ENCODE results near the gene KTN1. TPM values are rescaled to one million over a fixed set of nuclear protein-coding genes. Genes with fewer than 3 reads are reported as not detected.

The KTN1 gene
- polyA plus RNA-seq, 1 donor from 2014 or later, result 95.0 TPM

DNA sequence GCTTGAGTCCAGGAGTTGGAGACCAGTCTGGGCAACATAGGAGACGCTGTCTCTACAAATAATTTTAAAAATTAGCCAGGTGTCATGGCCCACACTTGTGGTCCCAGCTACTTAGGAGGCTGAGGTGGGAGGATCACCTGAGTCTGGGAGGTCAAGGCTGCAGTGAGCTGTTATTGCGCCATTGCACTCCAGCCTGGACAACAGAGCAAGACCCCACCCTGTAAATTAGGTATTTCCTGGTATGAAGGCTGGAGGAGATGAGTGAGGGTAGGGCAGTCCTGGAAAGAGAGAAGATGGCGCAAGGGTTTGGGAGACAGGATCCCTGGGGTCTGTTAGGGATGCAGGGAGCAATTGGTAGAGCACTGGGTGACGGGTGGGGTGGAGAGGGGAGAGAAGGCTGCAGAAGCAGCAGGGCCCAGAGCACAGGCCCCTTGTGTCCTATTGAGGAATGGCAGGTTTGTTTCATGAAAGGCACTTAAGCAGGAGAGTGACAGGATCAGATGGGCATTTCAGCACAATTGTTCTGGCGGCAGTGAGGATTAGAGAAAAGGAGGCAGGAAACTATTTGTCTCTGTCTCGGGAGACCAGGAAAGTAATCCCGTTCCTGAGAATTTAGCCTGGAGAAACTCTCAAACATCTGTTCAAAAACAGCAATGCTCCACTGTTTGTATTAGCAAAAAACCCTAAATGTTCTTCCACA is 47.2 kb upstream of the KTN1 start:
- no peak overlapping the region for H3K4me3 ChIP-seq (ENCODE audit: low read length)

GRCh38 chr14:55533960-55534359 is 46.0 kb upstream of the KTN1 start:
- no peaks in the 10 kb centered on the region for H3K9me2 ChIP-seq (ENCODE audit: insufficient read depth, low read length)
- no peaks in the 10 kb centered on the region for H3K36me3 ChIP-seq (ENCODE audit: insufficient read depth, low read length)
- no peak overlapping the region for H2AFZ ChIP-seq (ENCODE audit: low read depth, low read length)
- no peak for TF ChIP-seq RAD21 (conservative IDR thresholded peaks at IDR 0.05)
- H3K4me3 ChIP-seq (ENCODE audit: low read length), result no peak overlapping the region
- H3K4me2 ChIP-seq (ENCODE audit: low read length), result no peak overlapping the region
- H3K27me3 ChIP-seq (ENCODE audit: insufficient read depth, low read depth, low read length), result no peaks in the 10 kb centered on the region
- no peak overlapping the region for H3K9ac ChIP-seq (ENCODE audit: low read length)
- H3K9me3 ChIP-seq (ENCODE audit: low read length), result no peaks in the 10 kb centered on the region
- H3K27ac ChIP-seq (ENCODE audit: low read length), result no peak overlapping the region
- H4K20me1 ChIP-seq (ENCODE audit: insufficient read depth), result no peaks in the 10 kb centered on the region
- no peaks in the 10 kb centered on the region for H3F3A ChIP-seq (ENCODE audit: insufficient read depth, low read length, poor library complexity, severe bottlenecking)
- H3K79me2 ChIP-seq (replicated peaks; ENCODE audit: insufficient read depth, low read length), result no peaks in the 10 kb centered on the region

More for the DNA sequence above, 47.2 kb upstream of the KTN1 start:
- H3K36me3 ChIP-seq (ENCODE audit: insufficient read depth, low read length), result no peaks in the 10 kb centered on the region
- no peaks in the 10 kb centered on the region for H3K9me3 ChIP-seq (ENCODE audit: low read length)
- TF ChIP-seq EZH2 (IDR thresholded peaks at IDR 0.05; ENCODE audit: borderline replicate concordance, insufficient read depth, low read length, poor library complexity, severe bottlenecking) (no peak), MXI1 (conservative IDR thresholded peaks at IDR 0.05; ENCODE audit: poor library complexity, severe bottlenecking) (no peak), TAF1 (IDR thresholded peaks at IDR 0.05; ENCODE audit: low read depth) (no peak), POLR2AphosphoS5 (IDR thresholded peaks at IDR 0.05) (no peak), SMC3 (conservative IDR thresholded peaks at IDR 0.05; ENCODE audit: poor library complexity) (no peak), EP300 (conservative IDR thresholded peaks at IDR 0.05; ENCODE audit: poor library complexity, severe bottlenecking) (no peak), RAD21 (conservative IDR thresholded peaks at IDR 0.05) (no peak)
- TF ChIP-seq, protein P1, sequence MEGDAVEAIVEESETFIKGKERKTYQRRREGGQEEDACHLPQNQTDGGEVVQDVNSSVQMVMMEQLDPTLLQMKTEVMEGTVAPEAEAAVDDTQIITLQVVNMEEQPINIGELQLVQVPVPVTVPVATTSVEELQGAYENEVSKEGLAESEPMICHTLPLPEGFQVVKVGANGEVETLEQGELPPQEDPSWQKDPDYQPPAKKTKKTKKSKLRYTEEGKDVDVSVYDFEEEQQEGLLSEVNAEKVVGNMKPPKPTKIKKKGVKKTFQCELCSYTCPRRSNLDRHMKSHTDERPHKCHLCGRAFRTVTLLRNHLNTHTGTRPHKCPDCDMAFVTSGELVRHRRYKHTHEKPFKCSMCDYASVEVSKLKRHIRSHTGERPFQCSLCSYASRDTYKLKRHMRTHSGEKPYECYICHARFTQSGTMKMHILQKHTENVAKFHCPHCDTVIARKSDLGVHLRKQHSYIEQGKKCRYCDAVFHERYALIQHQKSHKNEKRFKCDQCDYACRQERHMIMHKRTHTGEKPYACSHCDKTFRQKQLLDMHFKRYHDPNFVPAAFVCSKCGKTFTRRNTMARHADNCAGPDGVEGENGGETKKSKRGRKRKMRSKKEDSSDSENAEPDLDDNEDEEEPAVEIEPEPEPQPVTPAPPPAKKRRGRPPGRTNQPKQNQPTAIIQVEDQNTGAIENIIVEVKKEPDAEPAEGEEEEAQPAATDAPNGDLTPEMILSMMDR (IDR thresholded peaks at IDR 0.05; ENCODE audit: poor library complexity, severe bottlenecking), result no peak
- TF ChIP-seq, protein P2, sequence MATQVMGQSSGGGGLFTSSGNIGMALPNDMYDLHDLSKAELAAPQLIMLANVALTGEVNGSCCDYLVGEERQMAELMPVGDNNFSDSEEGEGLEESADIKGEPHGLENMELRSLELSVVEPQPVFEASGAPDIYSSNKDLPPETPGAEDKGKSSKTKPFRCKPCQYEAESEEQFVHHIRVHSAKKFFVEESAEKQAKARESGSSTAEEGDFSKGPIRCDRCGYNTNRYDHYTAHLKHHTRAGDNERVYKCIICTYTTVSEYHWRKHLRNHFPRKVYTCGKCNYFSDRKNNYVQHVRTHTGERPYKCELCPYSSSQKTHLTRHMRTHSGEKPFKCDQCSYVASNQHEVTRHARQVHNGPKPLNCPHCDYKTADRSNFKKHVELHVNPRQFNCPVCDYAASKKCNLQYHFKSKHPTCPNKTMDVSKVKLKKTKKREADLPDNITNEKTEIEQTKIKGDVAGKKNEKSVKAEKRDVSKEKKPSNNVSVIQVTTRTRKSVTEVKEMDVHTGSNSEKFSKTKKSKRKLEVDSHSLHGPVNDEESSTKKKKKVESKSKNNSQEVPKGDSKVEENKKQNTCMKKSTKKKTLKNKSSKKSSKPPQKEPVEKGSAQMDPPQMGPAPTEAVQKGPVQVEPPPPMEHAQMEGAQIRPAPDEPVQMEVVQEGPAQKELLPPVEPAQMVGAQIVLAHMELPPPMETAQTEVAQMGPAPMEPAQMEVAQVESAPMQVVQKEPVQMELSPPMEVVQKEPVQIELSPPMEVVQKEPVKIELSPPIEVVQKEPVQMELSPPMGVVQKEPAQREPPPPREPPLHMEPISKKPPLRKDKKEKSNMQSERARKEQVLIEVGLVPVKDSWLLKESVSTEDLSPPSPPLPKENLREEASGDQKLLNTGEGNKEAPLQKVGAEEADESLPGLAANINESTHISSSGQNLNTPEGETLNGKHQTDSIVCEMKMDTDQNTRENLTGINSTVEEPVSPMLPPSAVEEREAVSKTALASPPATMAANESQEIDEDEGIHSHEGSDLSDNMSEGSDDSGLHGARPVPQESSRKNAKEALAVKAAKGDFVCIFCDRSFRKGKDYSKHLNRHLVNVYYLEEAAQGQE (IDR thresholded peaks at IDR 0.05; ENCODE audit: borderline replicate concordance), result no peak
- H3K4me2 ChIP-seq (ENCODE audit: low read length), result no peak overlapping the region
- no peak overlapping the region for H3K27ac ChIP-seq (ENCODE audit: low read length)
- H3F3A ChIP-seq (ENCODE audit: insufficient read depth, low read length, poor library complexity, severe bottlenecking), result no peaks in the 10 kb centered on the region
- H3K9ac ChIP-seq (ENCODE audit: low read length), result no peak overlapping the region
- H2AFZ ChIP-seq (ENCODE audit: low read depth, low read length), result no peak overlapping the region
- no peaks in the 10 kb centered on the region for H3K9me2 ChIP-seq (ENCODE audit: insufficient read depth, low read length)
- no peaks in the 10 kb centered on the region for H3K79me2 ChIP-seq (replicated peaks; ENCODE audit: insufficient read depth, low read length)
- no peaks in the 10 kb centered on the region for H3K27me3 ChIP-seq (ENCODE audit: insufficient read depth, low read depth, low read length)
- H4K20me1 ChIP-seq (ENCODE audit: insufficient read depth), result no peaks in the 10 kb centered on the region

All from neural cell (in vitro differentiated cells).